ENCODE measurements around the gene EIPR1. TPM values are rescaled to one million over a fixed set of nuclear protein-coding genes. Genes with fewer than 3 reads are reported as not detected.

Gene EIPR1
- total and polyA plus RNA-seq, 2 experiments from 2014 or later: 17.4 to 46.3 TPM

GRCh38 chr2:3203497-3204019 is 174.1 kb downstream of the EIPR1 start:
- H3K27me3 ChIP-seq (ENCODE audit: insufficient read depth): no peaks in the 10 kb centered on the region
- DNase-seq (ENCODE audit: low spot score): no peak
- no peaks in the 10 kb centered on the region for H3K4me1 ChIP-seq (ENCODE audit: insufficient read depth)
- Mint-ChIP-seq H3K4me3 (no peak overlapping the region), H3K27ac (0 out of 2 replicates have a peak overlapping the region, but pooled peaks have one; percentile 5), H3K36me3 (ENCODE audit: low read depth) (peaks cover 18% of the 10 kb centered on the region), H3K4me1 (peaks cover 33% of the 10 kb centered on the region), H3K27me3 (ENCODE audit: insufficient read depth, low read depth, poor library complexity) (peaks cover 6% of the 10 kb centered on the region), H3K9me3 (peaks cover 14% of the 10 kb centered on the region)
- H3K4me3 ChIP-seq: no peak overlapping the region
- no peak overlapping the region for H3K4me2 ChIP-seq
- H2AFZ ChIP-seq: no peak overlapping the region
- no peak for ATAC-seq
- H3K36me3 ChIP-seq (ENCODE audit: insufficient read depth): no peaks in the 10 kb centered on the region
- no peaks in the 10 kb centered on the region for H3K79me2 ChIP-seq (replicated peaks; ENCODE audit: insufficient read depth)
- no peak for TF ChIP-seq JUNB (IDR thresholded peaks at IDR 0.05; ENCODE audit: unreplicated experiment)
- no peak for TF ChIP-seq EZH2phosphoT487 (IDR thresholded peaks at IDR 0.05; ENCODE audit: unreplicated experiment)
- TF ChIP-seq ZNF331 (CRISPR knock-in tag; IDR thresholded peaks at IDR 0.05; ENCODE audit: low read depth): no peak
- TF ChIP-seq STAT1 (IDR thresholded peaks at IDR 0.05; ENCODE audit: unreplicated experiment): no peak
- TF ChIP-seq NANOG (IDR thresholded peaks at IDR 0.05; ENCODE audit: borderline replicate concordance): no peak
- no peak for TF ChIP-seq EZH2 (IDR thresholded peaks at IDR 0.05; ENCODE audit: low read depth, unreplicated experiment)
- H3K9me2 ChIP-seq (ENCODE audit: insufficient read depth): no peaks in the 10 kb centered on the region
- H4K20me1 ChIP-seq (replicated peaks; ENCODE audit: insufficient read depth): no peaks in the 10 kb centered on the region
- no peak overlapping the region for H3K27ac ChIP-seq (ENCODE audit: low read depth)
- no peaks in the 10 kb centered on the region for H3F3A ChIP-seq (replicated peaks; ENCODE audit: low read depth)

DNA sequence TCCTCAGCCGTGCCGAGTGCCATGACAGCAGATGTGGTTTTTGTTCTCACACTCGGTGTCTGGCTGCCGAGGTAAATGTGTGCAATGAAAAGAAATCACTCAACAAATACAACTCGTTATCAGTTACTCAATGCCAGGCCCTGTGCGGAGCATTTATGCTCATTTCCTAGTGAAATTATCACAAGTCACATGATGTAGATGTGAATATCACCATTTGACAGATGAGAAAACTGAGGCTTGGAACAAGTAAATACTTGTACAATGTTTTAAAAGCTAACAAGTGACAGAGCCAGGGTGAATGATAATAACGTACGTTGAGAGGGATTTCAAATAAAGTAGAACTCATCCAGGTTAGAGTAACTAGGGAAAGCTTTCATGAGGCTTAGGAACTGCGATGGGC is 174.7 kb downstream of the EIPR1 start:
- H3K27ac Mint-ChIP-seq: peak overlapping the region; percentile 5; the same call in 1 of the 2 replicates
- Histone ChIP-seq H3K4me2 (no peak overlapping the region), H3K4me3 (no peak overlapping the region), H3K79me2 (replicated peaks; ENCODE audit: insufficient read depth) (no peaks in the 10 kb centered on the region), H2AFZ (no peak overlapping the region), H3F3A (replicated peaks; ENCODE audit: low read depth) (no peaks in the 10 kb centered on the region), H3K9me2 (ENCODE audit: insufficient read depth) (no peaks in the 10 kb centered on the region), H3K36me3 (ENCODE audit: insufficient read depth) (no peaks in the 10 kb centered on the region), H3K27me3 (ENCODE audit: insufficient read depth) (no peaks in the 10 kb centered on the region), H4K20me1 (replicated peaks; ENCODE audit: insufficient read depth) (no peaks in the 10 kb centered on the region), H3K27ac (ENCODE audit: low read depth) (no peak overlapping the region), H3K4me1 (ENCODE audit: insufficient read depth) (no peaks in the 10 kb centered on the region)
- peaks cover 18% of the 10 kb centered on the region for H3K9me3 Mint-ChIP-seq
- peaks cover 23% of the 10 kb centered on the region for H3K36me3 Mint-ChIP-seq (ENCODE audit: low read depth)
- peaks cover 10% of the 10 kb centered on the region for H3K27me3 Mint-ChIP-seq (ENCODE audit: insufficient read depth, low read depth, poor library complexity)
- no peak overlapping the region for H3K4me3 Mint-ChIP-seq
- ATAC-seq (no peak), DNase-seq (ENCODE audit: low spot score) (no peak)
- H3K4me1 Mint-ChIP-seq: peaks cover 39% of the 10 kb centered on the region
- TF ChIP-seq ZNF114 (CRISPR knock-in tag; IDR thresholded peaks at IDR 0.05) (no peak), CREB1 (CRISPR knock-in tag; IDR thresholded peaks at IDR 0.05; ENCODE audit: low read depth) (no peak), ZNF462 (CRISPR knock-in tag; IDR thresholded peaks at IDR 0.05) (no peak), POLR2AphosphoS5 (IDR thresholded peaks at IDR 0.05; ENCODE audit: low read depth) (no peak), ZNF331 (CRISPR knock-in tag; IDR thresholded peaks at IDR 0.05; ENCODE audit: low read depth) (no peak), CTCF (conservative IDR thresholded peaks at IDR 0.05; ENCODE audit: low read depth in 2 of 2) (no peak)
- TF ChIP-seq, protein P1, sequence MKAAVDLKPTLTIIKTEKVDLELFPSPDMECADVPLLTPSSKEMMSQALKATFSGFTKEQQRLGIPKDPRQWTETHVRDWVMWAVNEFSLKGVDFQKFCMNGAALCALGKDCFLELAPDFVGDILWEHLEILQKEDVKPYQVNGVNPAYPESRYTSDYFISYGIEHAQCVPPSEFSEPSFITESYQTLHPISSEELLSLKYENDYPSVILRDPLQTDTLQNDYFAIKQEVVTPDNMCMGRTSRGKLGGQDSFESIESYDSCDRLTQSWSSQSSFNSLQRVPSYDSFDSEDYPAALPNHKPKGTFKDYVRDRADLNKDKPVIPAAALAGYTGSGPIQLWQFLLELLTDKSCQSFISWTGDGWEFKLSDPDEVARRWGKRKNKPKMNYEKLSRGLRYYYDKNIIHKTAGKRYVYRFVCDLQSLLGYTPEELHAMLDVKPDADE (IDR thresholded peaks at IDR 0.05): no peak
